Activated CD8-positive, alpha-beta memory T cell treated with anti-CD3 and anti-CD28 coated beads for 4 hours (primary cell): Measurements from ENCODE around the gene LRRC27.

Experiments
- DNase-seq, 2 donors: peaks; one replicate each; pipeline ENCODE4 v3.0.0-alpha.2; 2020; ENCODE audit warnings: low read depth in 2 of 2

The LRRC27 gene

DNA sequence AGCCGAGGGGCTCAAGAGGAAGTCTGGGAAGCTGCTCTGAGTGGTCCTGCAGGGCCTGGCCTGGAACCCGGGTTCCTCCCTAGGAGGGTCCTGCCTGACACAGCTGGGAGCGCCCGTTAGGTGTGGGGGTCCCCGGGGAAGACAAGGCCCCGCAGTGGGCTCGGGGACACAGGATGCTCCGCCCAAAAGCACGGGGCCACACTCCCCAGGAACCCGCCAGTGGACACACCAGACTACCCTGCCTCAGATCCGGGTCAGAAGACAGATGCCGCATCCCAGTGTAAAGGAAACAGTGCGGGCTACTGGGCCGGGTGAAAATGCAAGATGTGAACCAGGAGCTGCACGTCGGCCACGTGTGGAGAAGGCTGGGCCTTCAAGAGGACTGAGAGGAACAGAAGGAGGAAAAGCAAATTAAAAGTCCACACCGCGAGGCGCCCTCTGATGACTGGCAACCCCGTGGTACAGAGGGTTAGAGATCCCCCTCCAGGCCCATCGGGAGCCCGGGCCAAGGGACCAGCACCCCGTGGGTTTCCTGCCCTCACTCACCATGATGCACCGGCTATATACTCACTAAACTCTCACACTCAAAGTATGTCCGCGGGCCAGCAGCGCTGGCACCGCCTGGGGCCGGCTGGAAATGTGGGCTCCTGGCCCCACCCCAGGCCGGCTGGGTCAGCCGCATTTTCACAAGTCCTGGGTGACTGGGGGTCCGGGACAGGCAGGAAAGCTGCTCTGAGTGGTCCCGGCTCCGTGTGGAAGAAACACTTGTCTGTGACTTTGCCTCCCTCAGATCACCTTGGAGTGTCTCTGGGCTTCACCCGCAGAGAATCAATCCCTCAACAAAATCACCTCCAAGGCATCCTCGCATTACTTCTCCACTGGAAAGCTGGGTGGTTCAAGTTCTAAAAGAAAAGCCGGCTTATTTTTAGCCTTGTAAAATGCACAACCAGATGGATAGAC is 30.3 kb upstream of the LRRC27 start:
- no peak for DNase-seq

DNA sequence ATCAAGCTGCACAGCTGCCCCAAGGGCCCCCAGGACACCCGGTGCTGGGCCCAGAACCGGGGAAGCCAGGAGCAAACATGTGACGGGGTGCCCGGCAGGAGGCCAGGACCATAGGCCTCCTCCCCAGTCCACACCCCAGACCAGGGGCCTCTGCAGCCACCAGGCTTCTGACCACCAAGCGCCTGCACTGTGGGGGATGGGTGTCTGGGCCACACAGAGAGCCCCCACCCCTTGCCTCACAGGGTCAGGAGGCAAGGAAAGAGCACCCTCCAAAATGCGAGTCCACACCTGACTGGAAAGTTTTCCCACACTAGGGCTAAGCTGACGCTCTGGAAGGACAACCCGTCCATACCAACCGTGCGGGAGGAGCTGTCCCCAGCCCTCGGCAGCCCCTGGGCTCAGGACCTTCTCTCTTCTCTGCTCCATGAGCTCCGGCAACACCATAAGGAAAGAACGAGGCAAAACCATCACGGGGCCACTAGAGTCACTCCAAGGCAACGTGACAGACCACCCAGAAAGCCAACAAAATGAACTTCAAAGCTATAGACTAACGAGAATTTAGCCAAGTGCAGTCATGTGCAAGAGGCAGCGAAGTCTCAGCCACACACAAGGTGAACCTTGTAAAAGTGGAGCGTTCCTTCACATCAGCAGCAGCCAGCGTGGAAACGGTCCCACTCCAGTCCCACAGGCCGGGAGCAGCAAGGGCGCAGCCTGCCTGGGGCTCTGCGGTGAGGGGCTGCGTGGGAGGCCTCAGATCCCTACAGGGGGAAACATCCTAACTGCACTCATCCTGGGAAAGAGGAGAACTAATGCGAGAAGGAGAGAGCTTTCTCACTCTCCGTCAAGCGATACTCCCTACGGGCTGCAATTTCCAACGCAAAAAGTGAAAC is 29.3 kb upstream of the LRRC27 start:
- no peak for DNase-seq

DNA sequence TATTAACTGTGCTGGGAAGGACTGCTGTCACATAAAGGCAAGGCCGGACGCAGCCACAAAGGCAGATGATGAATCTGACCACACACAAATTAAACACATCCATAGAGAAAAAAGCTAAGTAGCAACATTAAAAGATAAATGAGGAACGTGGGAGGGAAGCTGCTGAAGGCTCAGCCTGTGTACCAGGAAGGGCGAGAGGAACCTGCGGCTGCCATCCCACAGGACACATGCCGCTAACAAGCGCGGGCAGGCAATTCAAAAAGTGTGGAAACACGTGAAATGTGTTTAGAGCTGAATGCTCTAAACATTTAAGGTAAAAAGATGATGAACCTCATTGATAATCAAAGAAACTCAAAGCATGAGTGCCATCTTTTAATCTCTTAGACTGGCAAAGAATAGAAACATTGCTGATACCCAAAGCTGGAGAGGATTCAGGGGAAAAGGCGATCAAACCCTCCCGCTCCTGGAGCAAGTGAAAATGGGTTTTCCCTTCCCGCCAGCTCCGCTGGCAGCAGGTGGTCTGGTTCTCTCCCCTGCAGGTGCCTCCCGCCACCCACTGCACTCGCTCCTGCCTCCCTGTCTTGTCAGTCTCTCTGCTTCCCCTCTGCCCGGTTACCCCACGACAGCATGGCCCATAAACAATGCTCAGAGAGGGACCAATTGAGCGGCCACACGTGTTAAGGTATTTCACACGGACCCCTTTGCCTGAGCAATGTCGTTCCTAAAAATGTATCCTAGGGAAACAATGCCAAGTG is 28.5 kb upstream of the LRRC27 start:
- DNase-seq = no peak

DNA sequence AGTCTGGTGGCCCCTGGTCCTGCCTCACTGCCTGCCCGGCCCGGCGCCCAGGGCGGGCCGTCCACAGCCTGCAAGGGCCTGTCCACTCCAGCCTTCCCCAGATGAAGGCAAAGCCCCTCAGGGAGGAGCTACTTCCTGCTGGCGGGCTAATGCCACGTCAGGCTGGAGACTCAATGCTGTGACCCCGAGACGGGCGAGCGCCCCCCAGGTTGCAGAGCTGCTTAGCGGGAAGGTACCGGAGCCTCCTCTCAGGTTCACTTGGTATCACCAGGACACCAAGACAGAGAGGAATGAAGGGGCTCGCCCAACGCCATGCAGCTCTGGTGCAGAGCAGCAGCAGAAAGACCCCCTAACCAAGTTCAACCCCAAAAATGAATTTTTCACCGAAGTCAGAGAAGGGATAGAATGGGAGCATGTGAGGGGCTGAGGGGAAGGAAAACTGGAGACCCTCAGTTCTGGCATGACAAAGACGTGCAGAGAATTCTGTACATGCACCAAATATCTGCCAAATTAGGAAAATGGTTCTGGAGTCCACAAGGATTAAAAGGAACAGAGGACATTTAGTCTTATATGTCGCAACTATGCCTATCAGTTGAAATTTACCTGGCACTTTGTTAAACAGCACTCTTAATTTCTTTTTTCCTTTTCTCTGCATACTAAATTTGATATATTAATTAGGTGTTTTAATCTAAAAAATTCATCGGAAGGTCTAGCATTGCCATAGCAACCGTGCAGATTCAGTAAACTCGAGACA is 27.1 kb upstream of the LRRC27 start:
- DNase-seq = no peak

DNA sequence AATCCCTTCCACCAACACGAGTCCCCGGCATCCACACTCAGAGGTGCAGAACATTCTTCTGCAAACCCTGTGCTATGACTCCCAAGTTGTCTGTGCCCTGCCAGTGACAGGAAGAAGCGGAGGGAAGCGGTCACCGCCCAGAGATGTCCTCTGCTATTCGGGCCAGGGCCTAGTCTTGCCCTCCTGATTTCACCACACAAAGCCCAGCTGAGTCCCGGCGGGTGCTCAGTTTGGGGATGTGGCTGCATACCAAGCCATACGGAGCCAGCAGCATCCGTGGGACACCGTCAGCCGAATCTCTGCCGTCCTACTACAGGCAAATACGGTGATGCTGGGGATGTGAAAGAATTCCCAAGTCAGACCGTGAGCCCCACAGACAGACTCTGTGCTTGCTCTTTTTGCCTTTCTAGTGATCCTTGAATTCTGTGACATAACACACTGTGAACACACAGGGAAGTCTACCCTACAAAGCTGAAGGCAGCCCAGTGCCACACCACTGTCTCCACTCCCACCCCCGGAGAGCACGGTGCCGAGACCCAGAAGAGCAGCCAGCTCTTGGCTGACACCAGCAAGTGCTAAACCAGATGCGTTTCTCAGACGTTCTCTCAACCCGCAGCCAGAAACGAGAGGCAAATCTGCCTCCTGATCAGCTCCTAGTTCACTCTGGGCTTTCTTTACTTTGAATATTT is 26.2 kb upstream of the LRRC27 start:
- DNase-seq = no peak

DNA sequence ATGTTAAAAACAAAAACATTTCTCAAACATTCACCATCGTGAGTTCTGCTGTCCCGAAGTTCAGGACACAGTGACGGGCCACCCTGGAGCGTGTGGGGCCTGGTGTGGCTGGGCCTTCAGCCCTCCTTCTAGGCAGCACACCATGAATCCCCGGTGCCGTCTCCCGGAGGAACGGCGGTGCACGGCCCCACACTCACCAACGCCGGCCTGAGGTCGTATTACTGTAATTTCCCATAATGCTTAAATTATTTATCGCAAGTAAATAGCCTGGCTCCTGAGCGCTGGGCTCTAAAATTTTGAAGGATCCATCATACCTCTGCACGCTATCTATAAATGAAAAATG is 25.7 kb upstream of the LRRC27 start:
- no peak for DNase-seq

DNA sequence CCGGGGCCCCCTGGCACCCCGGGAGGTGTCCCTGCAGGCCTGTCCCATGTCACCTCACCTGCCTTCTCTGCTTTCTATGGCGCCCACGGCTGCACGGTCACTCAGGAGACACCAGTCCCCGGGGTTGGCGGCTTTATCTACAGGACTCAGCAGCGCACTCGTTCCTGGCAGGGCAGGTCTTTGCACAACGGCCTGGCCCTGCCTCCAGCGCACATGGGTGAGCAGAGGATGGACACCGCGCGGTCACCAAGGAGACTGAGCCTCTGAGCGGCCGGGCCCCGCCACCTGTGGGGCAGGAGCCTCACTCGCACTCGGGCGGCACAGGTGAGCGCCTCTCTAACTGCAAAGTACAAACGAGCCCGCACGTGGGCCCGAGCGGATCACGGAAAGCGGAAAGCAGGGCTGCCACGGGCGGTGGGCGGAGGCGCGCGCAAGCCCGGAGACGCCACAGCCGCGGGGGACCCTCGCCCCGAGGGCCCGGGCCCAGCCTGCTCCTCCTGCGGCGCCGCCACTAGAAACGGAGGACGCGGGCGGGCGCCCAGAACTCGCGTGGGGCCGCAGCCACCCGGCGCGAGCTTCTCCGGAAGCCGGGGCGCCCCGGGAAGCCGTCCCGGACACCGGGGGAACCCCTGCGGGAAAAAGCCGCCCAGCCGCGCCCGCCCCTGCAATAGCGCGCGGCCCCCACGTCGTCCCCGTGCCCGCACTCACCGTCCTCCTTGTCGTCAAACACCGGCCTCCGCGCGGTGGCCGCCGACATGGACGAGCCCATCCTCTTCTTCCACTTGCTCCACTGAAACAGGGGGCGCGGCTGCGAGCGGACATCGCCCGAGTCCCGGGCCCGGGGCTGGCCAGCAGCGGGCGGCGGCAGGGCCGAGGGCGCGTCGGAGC is 24.9 kb upstream of the LRRC27 start:
- no peak for DNase-seq

DNA sequence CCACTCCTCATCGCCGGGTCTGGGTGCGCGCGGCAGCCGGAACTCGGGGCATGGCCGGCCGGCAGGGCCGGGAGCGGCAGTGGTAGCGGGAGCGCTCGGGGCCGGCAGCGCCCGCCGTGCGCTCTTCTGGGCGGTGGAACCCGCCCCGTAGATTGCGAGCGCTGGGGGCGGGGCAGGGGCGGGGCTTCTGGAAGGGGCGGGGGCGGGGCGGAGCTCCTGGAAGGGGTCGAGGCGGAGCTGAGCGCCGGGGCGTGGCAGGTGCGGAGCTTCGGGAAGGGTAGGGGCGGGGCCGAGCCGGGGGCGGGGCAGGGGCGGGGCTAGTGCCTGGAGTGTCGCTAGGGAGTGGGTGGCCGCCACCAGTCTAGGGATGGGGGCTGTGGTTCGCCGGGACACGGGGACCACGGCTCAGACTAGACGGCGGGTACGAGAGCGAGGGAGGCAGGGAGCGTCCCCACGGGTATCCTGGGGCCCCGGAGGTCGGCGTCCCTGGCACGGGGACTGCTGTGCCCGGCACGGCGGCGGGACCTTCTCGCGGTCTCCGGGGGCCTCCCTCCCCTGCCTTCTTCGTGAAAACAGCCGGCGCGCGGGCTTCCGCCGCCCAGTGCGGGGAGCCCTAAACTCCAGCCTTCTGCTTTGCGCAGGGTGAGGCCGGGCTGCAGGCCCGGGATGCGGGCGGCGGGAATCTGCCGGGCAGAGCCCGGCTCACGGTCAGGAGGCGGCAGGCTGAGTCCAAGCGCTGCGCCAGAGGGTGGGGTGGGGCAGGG is 24.0 kb upstream of the LRRC27 start, which contains the start of gene STK32C:
STK32C (minus strand) TSS at position 128 of the 764 bp plus-strand sequence; CDS start at position 11, 117 bp downstream.
- DNase-seq = peak; percentile 76 to 82

DNA sequence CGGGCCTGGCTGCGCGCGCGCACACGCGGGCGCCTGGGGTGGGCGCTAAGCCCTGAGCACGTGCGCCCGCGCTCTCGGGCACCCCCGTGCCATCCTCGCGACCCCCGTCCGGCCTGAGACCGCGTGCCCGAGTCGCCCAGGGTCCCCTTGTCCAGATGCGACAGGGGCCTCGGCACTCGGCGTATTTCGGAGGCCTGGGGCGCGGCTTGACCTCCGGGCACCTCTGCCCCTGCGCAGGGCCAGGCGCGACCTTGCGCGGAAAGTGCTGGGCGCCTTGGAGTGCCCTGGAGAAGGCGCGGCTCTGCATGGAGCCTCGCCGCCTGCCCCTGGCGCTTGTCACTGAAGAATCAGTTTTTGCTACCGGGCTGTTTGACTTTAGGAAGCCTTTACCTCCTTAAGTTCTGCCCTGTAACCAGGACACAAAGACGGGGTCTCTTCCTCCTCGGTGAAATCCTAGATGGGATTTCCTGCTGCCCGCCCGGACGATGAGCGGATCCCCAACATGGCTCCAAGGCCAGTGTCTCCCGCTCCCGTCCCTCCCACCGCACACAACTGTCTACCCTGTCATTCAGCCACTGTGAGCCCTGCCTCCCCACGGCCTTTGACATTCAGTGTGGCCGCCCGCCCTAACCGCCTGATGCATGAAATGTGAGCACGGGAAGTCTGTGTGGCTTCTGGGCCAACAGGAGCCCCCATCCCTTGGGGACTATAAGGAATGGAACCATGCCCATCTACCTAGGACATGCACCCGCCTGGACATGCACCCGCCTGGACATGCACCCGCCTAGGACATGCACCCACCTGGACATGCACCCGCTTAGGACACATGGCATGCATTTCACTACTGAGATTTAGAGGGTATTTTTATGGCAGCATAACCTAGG is 23.2 kb upstream of the LRRC27 start:
- DNase-seq = no peak

DNA sequence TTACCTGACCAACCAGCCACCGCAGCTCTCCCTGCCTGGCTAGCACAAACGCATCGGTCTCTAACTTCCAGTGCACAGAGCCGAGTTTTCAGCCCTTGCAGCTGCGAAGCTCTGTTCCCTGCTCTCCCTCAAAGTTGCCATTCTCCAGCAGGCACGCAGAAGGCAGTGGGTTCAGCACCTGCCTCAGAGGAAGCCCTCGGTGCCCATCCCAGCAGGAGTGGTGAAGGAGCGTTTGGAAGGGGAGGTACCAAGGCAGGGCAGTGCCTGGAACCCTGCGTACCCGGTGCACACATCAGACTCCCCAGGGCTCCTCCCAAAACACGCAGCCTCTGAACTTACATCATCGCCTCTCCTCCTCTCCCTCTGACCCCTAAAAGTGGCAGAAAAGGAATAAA is 22.5 kb upstream of the LRRC27 start:
- DNase-seq = no peak

DNA sequence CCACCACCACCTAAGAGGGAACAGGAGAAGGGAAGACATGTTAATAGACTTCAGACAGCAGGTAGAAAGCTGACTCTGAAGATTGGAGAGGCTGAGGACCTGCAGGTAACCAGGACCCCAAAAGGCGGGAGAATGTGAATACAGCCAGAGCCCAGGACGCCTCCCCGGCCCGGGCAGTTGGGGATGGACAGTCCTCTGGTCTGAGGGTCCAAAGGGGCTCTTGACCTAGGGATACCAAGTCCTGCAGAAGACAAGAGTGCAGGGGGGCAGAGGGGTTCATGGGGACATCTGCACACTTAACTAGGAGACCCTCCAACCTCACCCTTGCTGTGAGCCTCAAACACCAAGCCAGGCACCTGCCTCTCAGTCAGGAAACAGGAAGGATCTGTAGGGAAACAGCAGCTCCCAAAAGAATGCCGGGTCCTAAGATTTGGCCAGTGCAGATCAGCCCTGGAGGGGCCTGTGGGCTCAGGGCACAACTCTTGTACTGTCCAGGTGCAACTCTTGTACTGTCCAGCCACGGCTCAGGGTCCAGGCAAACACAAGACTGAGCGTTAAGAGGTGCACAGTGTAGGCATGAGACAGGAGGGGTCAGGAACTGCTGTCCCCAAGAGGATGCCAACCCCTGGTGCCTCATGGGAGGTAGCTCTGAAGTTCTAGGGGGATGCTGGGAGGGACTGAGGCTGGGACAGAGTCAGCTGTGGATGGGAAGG is 22.0 kb upstream of the LRRC27 start:
- DNase-seq = no peak

DNA sequence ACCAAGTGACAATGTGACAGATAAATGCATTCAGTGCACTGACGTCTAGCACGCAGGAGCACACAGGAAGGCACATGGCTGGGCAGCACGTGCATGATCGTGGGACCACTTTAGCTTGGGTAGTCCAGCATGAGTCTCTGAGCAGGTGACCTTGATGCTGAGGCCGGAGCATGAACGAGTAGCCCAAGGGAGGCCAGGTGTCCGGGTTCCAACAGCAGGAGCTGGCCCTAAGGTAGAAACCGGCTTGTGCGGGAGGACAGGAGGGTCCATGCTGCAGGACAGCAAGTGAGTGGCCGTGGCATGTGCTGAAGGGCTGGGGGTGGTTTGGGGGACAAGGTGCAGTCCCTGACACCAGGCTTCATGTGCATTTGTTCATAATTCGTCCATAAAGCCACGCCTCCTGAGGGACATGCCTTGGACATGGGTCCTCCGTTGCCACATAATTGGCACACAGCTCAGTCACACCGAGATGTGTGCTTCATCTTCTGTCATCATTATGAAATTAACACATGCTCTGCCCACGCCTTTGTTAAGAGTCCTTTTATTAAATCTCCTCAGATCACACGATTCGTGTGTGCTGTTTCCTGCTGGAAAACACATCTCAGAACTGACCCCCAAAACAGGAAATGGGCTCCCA is 21.2 kb upstream of the LRRC27 start:
- DNase-seq = no peak

DNA sequence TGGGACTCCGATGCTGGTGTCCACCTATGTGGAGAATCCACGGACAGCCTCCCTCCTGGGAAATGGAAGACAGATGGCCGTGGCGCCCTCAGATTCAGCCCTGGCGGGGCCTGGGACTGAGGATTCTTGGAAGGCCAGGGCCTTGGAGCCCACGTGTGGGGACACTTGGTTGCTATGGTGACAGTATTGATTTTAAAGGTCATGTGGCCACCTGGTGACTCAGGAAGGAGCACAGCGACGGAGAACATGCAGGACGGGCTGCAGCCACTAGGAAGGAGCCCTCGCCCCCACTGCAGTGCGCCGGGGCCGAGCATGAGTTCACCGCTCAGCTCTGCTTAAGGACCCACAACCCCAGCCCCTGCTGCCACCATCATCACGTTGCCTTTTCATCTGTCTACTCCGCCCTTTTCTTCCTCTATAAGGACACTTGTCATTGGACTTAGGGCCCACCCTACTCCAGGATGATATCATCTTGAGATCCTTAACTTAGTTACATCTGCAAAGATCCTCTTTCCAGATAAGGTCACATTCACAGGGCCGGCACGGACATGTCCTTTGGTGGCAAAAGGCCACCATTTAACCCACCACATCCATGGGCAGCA is 20.6 kb upstream of the LRRC27 start:
- no peak for DNase-seq

DNA sequence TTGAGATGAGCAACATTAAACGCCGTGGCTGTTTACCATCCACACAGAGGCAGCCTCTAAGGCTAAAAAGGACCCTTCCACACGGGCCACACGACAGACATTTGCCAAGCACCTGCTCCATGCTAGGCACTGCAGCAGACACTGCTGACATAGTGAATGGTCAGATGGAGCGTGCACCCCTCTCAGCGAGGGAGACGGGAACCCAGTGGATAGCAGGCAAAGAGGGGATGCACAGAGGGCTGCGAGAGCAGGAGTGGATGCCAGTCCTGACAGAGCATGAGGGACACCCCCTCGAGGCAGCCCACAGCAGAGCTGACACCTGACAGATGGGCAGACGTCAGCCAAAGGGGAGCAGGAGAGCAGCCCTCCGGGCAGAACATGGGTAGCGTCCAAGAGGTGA is 18.7 kb upstream of the LRRC27 start:
- no peak for DNase-seq

DNA sequence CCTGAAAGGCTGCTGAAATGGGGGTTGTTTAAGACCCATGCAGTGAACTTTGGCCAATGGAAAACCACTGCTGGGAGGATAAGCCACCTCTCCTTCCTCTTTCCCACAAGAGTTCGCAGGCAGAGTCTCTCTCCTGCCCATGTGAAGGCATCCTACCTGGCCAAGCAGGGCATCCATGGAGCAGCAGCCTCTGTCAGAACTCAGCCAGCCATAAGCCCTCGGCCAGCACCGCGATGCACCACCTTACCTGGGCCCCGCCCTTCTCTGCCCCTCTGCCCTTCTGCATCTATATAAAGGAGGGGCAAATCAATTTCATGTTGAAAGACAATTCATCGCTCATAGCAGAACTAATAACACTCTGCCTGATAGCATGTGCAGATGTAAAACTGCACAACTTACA is 18.1 kb upstream of the LRRC27 start:
- DNase-seq = no peak

DNA sequence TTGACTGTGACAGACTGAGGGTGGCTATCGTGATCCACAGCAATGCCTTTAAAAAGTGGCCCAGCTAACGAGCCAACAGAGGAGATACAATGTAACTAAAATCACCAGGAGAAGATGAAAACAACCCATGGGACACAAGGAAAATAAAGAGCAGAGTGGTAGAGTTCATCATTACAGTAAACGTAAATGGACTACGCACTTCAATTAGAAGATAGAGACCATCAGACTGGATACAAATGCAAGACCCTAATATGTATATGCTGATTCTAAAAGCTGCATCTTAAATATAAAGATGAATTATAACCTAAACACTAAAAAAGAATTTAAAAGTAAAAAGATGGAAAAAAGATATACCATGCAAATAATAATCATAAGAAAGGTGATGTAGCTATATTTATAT is 17.7 kb upstream of the LRRC27 start:
- DNase-seq = no peak
